ENCODE measurements around the gene KRT7.
A peak's percentile ranks its signal among the peaks of the same experiment; 100 is the strongest.

The KRT7 gene

GRCh38 chr12:52258335-52258901 is 25.4 kb downstream of the KRT7 start:
- no peak for TF ChIP-seq CTCF (IDR thresholded peaks at IDR 0.05; ENCODE audit: extremely low read depth, missing control alignments)
- DNase-seq (ENCODE audit: low spot score): peak; percentile 18

- TF ChIP-seq CTCF (IDR thresholded peaks at IDR 0.05; ENCODE audit: extremely low read depth, missing control alignments): no peak
- DNase-seq (ENCODE audit: low spot score): peak; percentile 18
These were observed 26.7 kb downstream of the KRT7 start for GRCh38 chr12:52259657-52260243.

GRCh38 chr12:52260361-52261207 is 27.5 kb downstream of the KRT7 start:
- no peak for DNase-seq (ENCODE audit: low spot score)
- TF ChIP-seq CTCF (IDR thresholded peaks at IDR 0.05; ENCODE audit: extremely low read depth, missing control alignments): no peak

- peak; percentile 11 for DNase-seq (ENCODE audit: low spot score)
- no peak for TF ChIP-seq CTCF (IDR thresholded peaks at IDR 0.05; ENCODE audit: extremely low read depth, missing control alignments)
These were observed 28.1 kb downstream of the KRT7 start for GRCh38 chr12:52261208-52261484.

- DNase-seq (ENCODE audit: low spot score): no peak
- TF ChIP-seq CTCF (IDR thresholded peaks at IDR 0.05; ENCODE audit: extremely low read depth, missing control alignments): no peak
These were observed 29.2 kb downstream of the KRT7 start for GRCh38 chr12:52262286-52262685.

GRCh38 chr12:52263761-52264434 is 30.9 kb downstream of the KRT7 start:
- TF ChIP-seq CTCF (IDR thresholded peaks at IDR 0.05; ENCODE audit: extremely low read depth, missing control alignments): no peak
- no peak for DNase-seq (ENCODE audit: low spot score)

- no peak for DNase-seq (ENCODE audit: low spot score)
- no peak for TF ChIP-seq CTCF (IDR thresholded peaks at IDR 0.05; ENCODE audit: extremely low read depth, missing control alignments)
These were observed 31.4 kb downstream of the KRT7 start for GRCh38 chr12:52264435-52264825.

All from GM20000 (cell line).